GM19438 (cell line): ENCODE results near the gene STX18.
"Not testable (repeated sequence)": the region's sequence is repeated elsewhere in the genome, so short reads cannot be mapped to it uniquely, and the experiment has no call there.

Source experiments
- ATAC-seq: cut with Tn5 transposase; IDR thresholded peaks from one replicate; pipeline ENCODE4 v1.9.1; 2021; ENCODE audit warnings: low read depth; ENCODE audit not compliant: unreplicated experiment

STX18 gene

GRCh38 chr4:4558881-4559280 is 17.0 kb upstream of the STX18 start:
- no peak for ATAC-seq

GRCh38 chr4:4555916-4556315 is 14.1 kb upstream of the STX18 start:
- no peak for ATAC-seq

GRCh38 chr4:4554234-4554633 is 12.4 kb upstream of the STX18 start:
- no peak for ATAC-seq

- ATAC-seq, result not testable (repeated sequence)
These were observed 10.2 kb upstream of the STX18 start for GRCh38 chr4:4552042-4552441.

GRCh38 chr4:4550161-4550560 is 8.3 kb upstream of the STX18 start:
- not testable (repeated sequence) for ATAC-seq

GRCh38 chr4:4549534-4549933 is 7.7 kb upstream of the STX18 start:
- no peak for ATAC-seq

- no peak for ATAC-seq
These were observed 1.1 kb upstream of the STX18 start for GRCh38 chr4:4542774-4543485.

- no peak for ATAC-seq
These were observed 712 bp downstream of the STX18 start for GRCh38 chr4:4541040-4541631.

- ATAC-seq, result no peak
These were observed 2.4 kb downstream of the STX18 start for GRCh38 chr4:4539481-4539880.

- no peak for ATAC-seq
These were observed 6.3 kb downstream of the STX18 start for GRCh38 chr4:4535590-4535989.

GRCh38 chr4:4534515-4535145 is 7.2 kb downstream of the STX18 start:
- no peak for ATAC-seq

GRCh38 chr4:4533461-4534169 is 8.2 kb downstream of the STX18 start:
- ATAC-seq, result no peak

- ATAC-seq, result no peak
These were observed 9.3 kb downstream of the STX18 start for GRCh38 chr4:4532371-4533154.

GRCh38 chr4:4529392-4529791 is 12.5 kb downstream of the STX18 start:
- no peak for ATAC-seq

GRCh38 chr4:4526401-4526800 is 15.4 kb downstream of the STX18 start:
- no peak for ATAC-seq

GRCh38 chr4:4524364-4524763 is 17.5 kb downstream of the STX18 start:
- ATAC-seq, result peak; percentile 98

- ATAC-seq, result no peak
These were observed 20.1 kb downstream of the STX18 start for GRCh38 chr4:4521731-4522130.

- no peak for ATAC-seq
These were observed 20.7 kb downstream of the STX18 start for GRCh38 chr4:4521136-4521535.

GRCh38 chr4:4519297-4519894 is 22.5 kb downstream of the STX18 start:
- no peak for ATAC-seq

- ATAC-seq, result no peak
These were observed 23.1 kb downstream of the STX18 start for GRCh38 chr4:4518747-4519146.
